Upper lobe of right lung (tissue), 1 donor: Measurements from ENCODE around the gene PML. TPM values are rescaled to one million over a fixed set of nuclear protein-coding genes. Genes with fewer than 3 reads are reported as not detected.

Source experiments
- ATAC-seq: fragments of 200-7000 bp; cut with Tn5 transposase; one replicate; pipeline ENCODE4 v1.9.1; 2020; ENCODE audit warnings: mild to moderate bottlenecking, moderate library complexity
- DNase-seq: peaks from one replicate; pipeline ENCODE4 v3.0.0-alpha.2; 2020
- H3K27ac ChIP-seq: fragments of 200-600 bp; one replicate; pipeline ENCODE4 v1.8.0; 2022
- H3K27me3 ChIP-seq: fragments of 200-600 bp; one replicate; pipeline ENCODE4 v1.8.0; 2022; ENCODE audit warnings: mild to moderate bottlenecking
- H3K36me3 ChIP-seq: fragments of 200-600 bp; one replicate; pipeline ENCODE4 v1.8.0; 2022
- H3K4me1 ChIP-seq: fragments of 200-600 bp; one replicate; pipeline ENCODE4 v1.8.0; 2022
- H3K4me3 ChIP-seq: fragments of 200-600 bp; one replicate; pipeline ENCODE4 v1.8.0; 2022; ENCODE audit warnings: mild to moderate bottlenecking
- H3K9me3 ChIP-seq: fragments of 200-600 bp; one replicate; pipeline ENCODE4 v1.8.0; 2022
- intact Hi-C: fragments of 100-400 bp; cut with DNase I; formaldehyde crosslinking; loops from one replicate; pipeline ENCODE4 v1.11.0; 2022
- total RNA-seq: library from RNA; stranded (reverse); fragmentation: NEBNext Ultra II Directional; extraction: Animal tissue kit (Norgen Biotek cat#: 25700); gene quantifications from one replicate; pipeline ENCODE4 v1.2.1, GENCODE V29; 2021
- TF ChIP-seq, protein P1 (sequence below): fragments of 200-600 bp; IDR thresholded peaks from one replicate; pipeline ENCODE4 v1.8.0; 2022; ENCODE audit warnings: antibody characterized with exemption
- donor health status: DM: no; HTN: yes; CAD: no; lungs with severe emphysema.

PML gene
- total RNA-seq, 1 donor from 2014 or later, result 82.9 TPM

DNA sequence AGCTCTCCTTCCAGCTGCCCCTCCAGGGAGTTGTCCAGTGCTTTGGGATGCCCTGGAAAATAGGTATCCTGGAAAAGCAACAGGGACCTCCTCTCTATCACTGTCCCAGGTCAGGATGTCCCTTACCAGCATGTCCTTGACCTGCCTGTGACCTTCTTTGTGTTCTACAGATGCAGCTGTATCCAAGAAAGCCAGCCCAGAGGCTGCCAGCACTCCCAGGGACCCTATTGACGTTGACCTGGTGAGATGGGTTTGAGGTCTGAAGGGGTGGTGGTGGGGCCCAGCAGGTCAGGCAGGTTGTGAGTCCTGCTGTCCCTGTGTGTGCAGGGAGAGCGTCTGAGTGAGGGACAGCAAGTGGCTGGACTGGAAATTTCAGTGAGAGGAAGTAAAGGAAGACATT, 30.2 kb downstream of the PML start:
- DNase-seq (peak; percentile 33), ATAC-seq (peak; percentile 20)
- TF ChIP-seq, protein P1, sequence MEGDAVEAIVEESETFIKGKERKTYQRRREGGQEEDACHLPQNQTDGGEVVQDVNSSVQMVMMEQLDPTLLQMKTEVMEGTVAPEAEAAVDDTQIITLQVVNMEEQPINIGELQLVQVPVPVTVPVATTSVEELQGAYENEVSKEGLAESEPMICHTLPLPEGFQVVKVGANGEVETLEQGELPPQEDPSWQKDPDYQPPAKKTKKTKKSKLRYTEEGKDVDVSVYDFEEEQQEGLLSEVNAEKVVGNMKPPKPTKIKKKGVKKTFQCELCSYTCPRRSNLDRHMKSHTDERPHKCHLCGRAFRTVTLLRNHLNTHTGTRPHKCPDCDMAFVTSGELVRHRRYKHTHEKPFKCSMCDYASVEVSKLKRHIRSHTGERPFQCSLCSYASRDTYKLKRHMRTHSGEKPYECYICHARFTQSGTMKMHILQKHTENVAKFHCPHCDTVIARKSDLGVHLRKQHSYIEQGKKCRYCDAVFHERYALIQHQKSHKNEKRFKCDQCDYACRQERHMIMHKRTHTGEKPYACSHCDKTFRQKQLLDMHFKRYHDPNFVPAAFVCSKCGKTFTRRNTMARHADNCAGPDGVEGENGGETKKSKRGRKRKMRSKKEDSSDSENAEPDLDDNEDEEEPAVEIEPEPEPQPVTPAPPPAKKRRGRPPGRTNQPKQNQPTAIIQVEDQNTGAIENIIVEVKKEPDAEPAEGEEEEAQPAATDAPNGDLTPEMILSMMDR, result no peak
- no peak overlapping the region for H3K4me3 ChIP-seq
- H3K36me3 ChIP-seq, result peaks cover 63% of the 10 kb centered on the region
- intact Hi-C loops, result no loop called here
- H3K27me3 ChIP-seq, result no peaks in the 10 kb centered on the region
- peaks cover 15% of the 10 kb centered on the region for H3K4me1 ChIP-seq
- no peaks in the 10 kb centered on the region for H3K9me3 ChIP-seq
- H3K27ac ChIP-seq, result no peak overlapping the region

DNA sequence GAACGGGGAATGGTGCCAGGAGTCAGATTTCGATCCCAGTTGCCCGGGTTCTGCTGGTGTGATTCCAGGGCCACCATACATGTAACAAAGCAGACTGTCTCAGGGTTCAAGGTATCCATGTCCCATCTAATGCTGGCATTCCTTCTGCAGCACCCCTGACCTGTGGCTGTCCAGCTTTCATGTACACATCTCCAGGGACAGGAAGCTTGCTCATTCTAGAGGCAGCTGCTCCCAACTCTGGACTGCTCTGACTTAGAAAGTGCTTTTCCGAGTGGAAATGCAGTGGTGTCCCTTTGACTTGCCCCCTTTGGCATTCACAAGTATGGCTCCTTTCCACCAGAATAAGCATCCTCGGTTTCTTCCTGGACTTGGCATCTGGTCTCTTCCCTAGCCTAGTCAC, 30.9 kb downstream of the PML start:
- H3K36me3 ChIP-seq, result peaks cover 68% of the 10 kb centered on the region

DNA sequence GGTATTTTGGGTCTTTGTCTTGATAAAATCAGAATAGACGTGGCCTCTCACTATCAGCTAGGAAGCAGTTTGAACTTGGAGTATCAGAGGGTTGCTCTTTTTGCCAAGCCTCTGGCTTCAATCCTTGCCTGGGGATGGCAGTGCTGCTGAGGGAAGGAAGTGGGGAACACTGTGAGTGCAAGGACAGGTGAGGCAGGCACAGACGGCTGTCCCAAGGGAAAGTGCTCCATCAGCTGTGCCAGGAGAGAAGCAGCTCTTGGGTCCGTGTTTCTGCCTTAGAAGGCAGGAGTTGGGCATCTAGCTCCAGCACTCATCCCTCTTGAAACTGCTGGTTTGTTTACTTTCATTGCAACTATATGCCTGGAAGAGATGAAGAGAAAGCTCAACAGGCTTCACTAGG, 33.2 kb downstream of the PML start:
- intact Hi-C loops, result no loop called here
- Histone ChIP-seq H3K27ac (no peak overlapping the region), H3K4me1 (peaks cover 15% of the 10 kb centered on the region), H3K9me3 (no peaks in the 10 kb centered on the region), H3K27me3 (no peaks in the 10 kb centered on the region), H3K36me3 (peaks cover 67% of the 10 kb centered on the region), H3K4me3 (no peak overlapping the region)
- ATAC-seq (no peak), DNase-seq (no peak)
- TF ChIP-seq, protein P1, result no peak

More for the DNA sequence above, 30.9 kb downstream of the PML start:
- no peaks in the 10 kb centered on the region for H3K27me3 ChIP-seq
- no peak overlapping the region for H3K27ac ChIP-seq
- ATAC-seq, result no peak
- no peak overlapping the region for H3K4me3 ChIP-seq
- intact Hi-C loops, result no loop called here
- peak; percentile 20 for DNase-seq
- TF ChIP-seq, protein P1, result no peak
- H3K4me1 ChIP-seq, result peaks cover 15% of the 10 kb centered on the region
- H3K9me3 ChIP-seq, result no peaks in the 10 kb centered on the region

DNA sequence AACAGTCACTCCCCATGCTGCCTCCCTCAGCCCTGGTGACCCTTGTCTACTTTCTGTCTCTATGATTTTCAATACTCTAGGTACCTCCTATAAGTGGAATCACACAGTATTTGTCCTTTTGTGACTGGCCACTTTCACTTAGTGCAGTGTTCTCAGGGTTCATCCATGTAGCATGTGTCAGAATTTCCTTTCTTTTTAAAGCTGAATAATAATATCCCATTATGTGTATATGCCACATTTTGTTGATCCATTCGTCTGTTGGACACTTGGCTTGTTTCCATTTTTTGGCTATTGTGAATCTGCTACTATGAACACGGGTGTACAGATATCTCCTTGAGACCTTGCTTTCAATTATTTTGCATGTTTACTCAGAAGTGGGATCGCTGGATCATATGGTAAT, 34.1 kb downstream of the PML start:
- Histone ChIP-seq H3K36me3 (peaks cover 67% of the 10 kb centered on the region), H3K27me3 (no peaks in the 10 kb centered on the region), H3K4me3 (no peak overlapping the region), H3K27ac (no peak overlapping the region), H3K4me1 (peaks cover 15% of the 10 kb centered on the region), H3K9me3 (no peaks in the 10 kb centered on the region)
- no peak for ATAC-seq
- TF ChIP-seq, protein P1, result no peak
- intact Hi-C loops, result no loop called here
- DNase-seq, result no peak

DNA sequence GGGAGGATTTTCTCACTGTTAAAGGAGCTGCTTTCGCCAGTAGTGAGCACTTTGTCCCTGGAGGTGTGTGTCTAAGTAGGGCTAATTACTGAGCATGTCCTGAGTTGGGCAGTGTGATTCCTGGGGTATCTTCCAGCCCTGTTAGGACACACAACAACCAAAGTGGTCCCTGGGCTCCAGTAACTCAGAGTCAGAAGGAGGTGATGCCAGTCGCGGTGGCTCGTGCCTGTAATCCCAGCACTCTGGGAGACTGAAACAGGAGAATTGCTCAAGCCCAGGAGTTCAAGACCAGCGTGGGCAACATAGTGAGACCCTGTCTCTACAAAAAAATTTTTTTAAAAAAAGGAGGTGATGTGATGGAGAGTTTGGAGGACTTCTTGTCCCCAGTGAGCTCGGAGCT, 37.5 kb downstream of the PML start:
- no peak for DNase-seq
- peaks cover 68% of the 10 kb centered on the region for H3K36me3 ChIP-seq

More for the DNA sequence above, 37.5 kb downstream of the PML start:
- no peaks in the 10 kb centered on the region for H3K9me3 ChIP-seq
- intact Hi-C loops, result no loop called here
- TF ChIP-seq, protein P1, result no peak
- H3K27me3 ChIP-seq, result no peaks in the 10 kb centered on the region
- no peak overlapping the region for H3K4me3 ChIP-seq
- H3K4me1 ChIP-seq, result no peaks in the 10 kb centered on the region
- no peak for ATAC-seq
- H3K27ac ChIP-seq, result peak overlapping the region; percentile 30
